Fibroblast of the conjunctiva (primary cell): ENCODE data around the gene DCAF6.
"Not testable (repeated sequence)": the region's sequence is repeated elsewhere in the genome, so short reads cannot be mapped to it uniquely, and the experiment has no call there.

Experiments used
- DNase-seq: peaks from one replicate; pipeline ENCODE4 v3.0.0-alpha.2; 2010; ENCODE audit warnings: low read depth

Gene DCAF6

GRCh38 chr1:167923324-167924056 lies 13.0 kb upstream of the DCAF6 start:
- no peak for DNase-seq

GRCh38 chr1:167924102-167924501 lies 12.4 kb upstream of the DCAF6 start:
- DNase-seq: no peak

- no peak for DNase-seq
These were observed 11.8 kb upstream of the DCAF6 start for GRCh38 chr1:167924543-167925231.

GRCh38 chr1:167926486-167926997 lies 9.9 kb upstream of the DCAF6 start:
- DNase-seq: no peak

GRCh38 chr1:167927046-167927754 lies 9.3 kb upstream of the DCAF6 start:
- DNase-seq: no peak

GRCh38 chr1:167928457-167928852 lies 8.0 kb upstream of the DCAF6 start:
- no peak for DNase-seq

GRCh38 chr1:167928919-167929318 lies 7.6 kb upstream of the DCAF6 start:
- DNase-seq: not testable (repeated sequence)

GRCh38 chr1:167929725-167930124 lies 6.8 kb upstream of the DCAF6 start:
- DNase-seq: no peak

- DNase-seq: no peak
These were observed 2.7 kb upstream of the DCAF6 start for GRCh38 chr1:167933788-167934187.

GRCh38 chr1:167934426-167935215 lies 1.9 kb upstream of the DCAF6 start:
- no peak for DNase-seq

GRCh38 chr1:167935216-167936067 lies 1.0 kb upstream of the DCAF6 start:
- peak; percentile 18 for DNase-seq

GRCh38 chr1:167936930-167937708 lies 636 bp downstream of the DCAF6 start, which contains the start of gene MPC2:
Gene MPC2 (minus strand): TSS chr1:167937072. CDS start chr1:167935841, 1,231 bp downstream.
- peak; percentile 42 for DNase-seq

- DNase-seq: no peak
These were observed 1.2 kb downstream of the DCAF6 start for GRCh38 chr1:167937709-167938010.

- DNase-seq: no peak
These were observed 1.7 kb downstream of the DCAF6 start for GRCh38 chr1:167938080-167938636.

GRCh38 chr1:167940264-167940663 lies 3.8 kb downstream of the DCAF6 start:
- no peak for DNase-seq

- DNase-seq: no peak
These were observed 7.1 kb downstream of the DCAF6 start for GRCh38 chr1:167943541-167943940.

GRCh38 chr1:167947733-167948132 lies 11.2 kb downstream of the DCAF6 start:
- no peak for DNase-seq

- DNase-seq: no peak
These were observed 13.3 kb downstream of the DCAF6 start for GRCh38 chr1:167949785-167950184.

GRCh38 chr1:167950569-167950968 lies 14.1 kb downstream of the DCAF6 start:
- DNase-seq: no peak

GRCh38 chr1:167955915-167956314 lies 19.4 kb downstream of the DCAF6 start:
- DNase-seq: no peak
